ENCODE measurements around the gene CNNM2.

- TF ChIP-seq POLR2A (IDR thresholded peaks at IDR 0.05) (no peak), CTCF (IDR thresholded peaks at IDR 0.05) (no peak)
Measured at GRCh38 chr10:103105462-103105861, 187.4 kb downstream of the CNNM2 start.

All from body of pancreas (tissue), 4 donors.